ENCODE measurements around the gene TRIM26.

DNA sequence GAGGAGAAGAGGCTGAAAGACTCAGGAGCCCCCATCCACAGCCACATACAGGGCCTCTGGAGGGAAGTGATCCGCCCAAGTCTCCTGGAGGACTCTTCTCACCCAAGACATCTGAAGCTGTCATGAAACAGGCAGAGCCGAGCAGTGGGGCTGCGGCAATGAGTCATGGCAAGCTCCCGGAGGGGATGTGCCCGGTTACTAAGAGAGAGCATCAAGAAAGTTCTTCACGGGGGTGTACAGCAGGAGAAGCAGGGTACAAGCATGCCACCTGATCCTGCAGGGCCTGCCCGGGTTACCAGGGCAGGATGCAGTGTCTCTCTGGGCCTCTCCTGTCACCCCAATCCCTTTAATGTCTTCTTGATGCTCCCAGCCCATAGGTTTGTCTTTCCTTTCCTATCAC is 21.1 kb downstream of the TRIM26 start:
- TF ChIP-seq POLR2A (IDR thresholded peaks at IDR 0.05) = no peak
- no peak for TF ChIP-seq EP300 (IDR thresholded peaks at IDR 0.05)
- TF ChIP-seq, protein P1, sequence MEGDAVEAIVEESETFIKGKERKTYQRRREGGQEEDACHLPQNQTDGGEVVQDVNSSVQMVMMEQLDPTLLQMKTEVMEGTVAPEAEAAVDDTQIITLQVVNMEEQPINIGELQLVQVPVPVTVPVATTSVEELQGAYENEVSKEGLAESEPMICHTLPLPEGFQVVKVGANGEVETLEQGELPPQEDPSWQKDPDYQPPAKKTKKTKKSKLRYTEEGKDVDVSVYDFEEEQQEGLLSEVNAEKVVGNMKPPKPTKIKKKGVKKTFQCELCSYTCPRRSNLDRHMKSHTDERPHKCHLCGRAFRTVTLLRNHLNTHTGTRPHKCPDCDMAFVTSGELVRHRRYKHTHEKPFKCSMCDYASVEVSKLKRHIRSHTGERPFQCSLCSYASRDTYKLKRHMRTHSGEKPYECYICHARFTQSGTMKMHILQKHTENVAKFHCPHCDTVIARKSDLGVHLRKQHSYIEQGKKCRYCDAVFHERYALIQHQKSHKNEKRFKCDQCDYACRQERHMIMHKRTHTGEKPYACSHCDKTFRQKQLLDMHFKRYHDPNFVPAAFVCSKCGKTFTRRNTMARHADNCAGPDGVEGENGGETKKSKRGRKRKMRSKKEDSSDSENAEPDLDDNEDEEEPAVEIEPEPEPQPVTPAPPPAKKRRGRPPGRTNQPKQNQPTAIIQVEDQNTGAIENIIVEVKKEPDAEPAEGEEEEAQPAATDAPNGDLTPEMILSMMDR (IDR thresholded peaks at IDR 0.05) = no peak
